Measurements from ENCODE around the gene MIS12.

- TF ChIP-seq CTCF (IDR thresholded peaks at IDR 0.05) (no peak), POLR2A (IDR thresholded peaks at IDR 0.05) (no peak)
Measured at GRCh38 chr17:5481451-5481850, 4.9 kb upstream of the MIS12 start.
